Measurements from ENCODE around the gene TIGD1. TPM values are rescaled to one million over a fixed set of nuclear protein-coding genes. Genes with fewer than 3 reads are reported as not detected.

TIGD1 gene
- total RNA-seq, 1 experiment from 2014 or later = 14.9 TPM

DNA sequence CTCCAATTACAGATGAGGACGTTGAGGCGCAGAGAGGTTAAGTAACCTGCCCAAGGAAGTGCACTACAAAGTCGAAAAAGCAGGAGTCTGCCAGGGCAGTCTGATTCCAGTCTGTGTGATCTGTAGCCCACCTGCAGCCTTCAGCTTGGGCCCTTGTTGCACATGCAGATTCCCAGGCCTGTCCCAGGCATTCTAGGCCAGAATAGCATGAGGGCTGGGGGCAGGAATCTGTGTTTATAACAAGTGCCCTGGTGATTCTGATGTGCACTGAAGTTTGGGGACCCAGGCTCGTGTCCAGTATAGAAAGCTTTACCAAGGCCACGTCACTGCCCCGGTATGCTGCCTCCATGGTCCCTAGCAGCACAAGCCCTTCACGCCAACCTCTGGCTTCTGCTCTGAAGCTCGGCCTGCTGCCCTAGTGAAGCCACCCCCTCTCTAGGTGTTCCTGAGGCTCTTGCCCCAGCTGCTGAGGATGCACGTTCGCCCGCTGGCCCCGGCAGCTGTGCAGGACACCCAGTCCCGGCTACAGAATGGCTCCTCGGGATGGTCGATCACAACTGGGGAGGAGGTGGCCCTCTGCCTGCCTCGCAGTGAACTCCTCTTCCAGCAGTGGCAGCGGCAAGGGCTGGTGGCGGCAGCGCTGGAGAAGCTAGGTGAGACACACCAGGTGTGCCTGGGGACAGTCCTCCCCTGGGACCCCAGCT lies 6.3 kb downstream of the TIGD1 start:
- no peak overlapping the region for H3K27ac Mint-ChIP-seq (ENCODE audit: unreplicated experiment)
- H3K9me3 Mint-ChIP-seq (ENCODE audit: low read depth, unreplicated experiment) = peaks cover 2% of the 10 kb centered on the region
- no peak for DNase-seq
- peaks cover 5% of the 10 kb centered on the region for H3K27me3 Mint-ChIP-seq (ENCODE audit: unreplicated experiment)
- H3K4me1 Mint-ChIP-seq (ENCODE audit: low read depth, unreplicated experiment) = peaks cover 11% of the 10 kb centered on the region
- TF ChIP-seq, protein P1, sequence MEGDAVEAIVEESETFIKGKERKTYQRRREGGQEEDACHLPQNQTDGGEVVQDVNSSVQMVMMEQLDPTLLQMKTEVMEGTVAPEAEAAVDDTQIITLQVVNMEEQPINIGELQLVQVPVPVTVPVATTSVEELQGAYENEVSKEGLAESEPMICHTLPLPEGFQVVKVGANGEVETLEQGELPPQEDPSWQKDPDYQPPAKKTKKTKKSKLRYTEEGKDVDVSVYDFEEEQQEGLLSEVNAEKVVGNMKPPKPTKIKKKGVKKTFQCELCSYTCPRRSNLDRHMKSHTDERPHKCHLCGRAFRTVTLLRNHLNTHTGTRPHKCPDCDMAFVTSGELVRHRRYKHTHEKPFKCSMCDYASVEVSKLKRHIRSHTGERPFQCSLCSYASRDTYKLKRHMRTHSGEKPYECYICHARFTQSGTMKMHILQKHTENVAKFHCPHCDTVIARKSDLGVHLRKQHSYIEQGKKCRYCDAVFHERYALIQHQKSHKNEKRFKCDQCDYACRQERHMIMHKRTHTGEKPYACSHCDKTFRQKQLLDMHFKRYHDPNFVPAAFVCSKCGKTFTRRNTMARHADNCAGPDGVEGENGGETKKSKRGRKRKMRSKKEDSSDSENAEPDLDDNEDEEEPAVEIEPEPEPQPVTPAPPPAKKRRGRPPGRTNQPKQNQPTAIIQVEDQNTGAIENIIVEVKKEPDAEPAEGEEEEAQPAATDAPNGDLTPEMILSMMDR (IDR thresholded peaks at IDR 0.05; ENCODE audit: unreplicated experiment) = no peak
- CTCF ChIA-PET = no interaction called here
- intact Hi-C loops (cut with micrococcal nuclease; ENCODE audit: unreplicated experiment) = no loop called here
- no peak overlapping the region for H3K4me3 Mint-ChIP-seq (ENCODE audit: low read depth, unreplicated experiment)
- BruUV-seq (replicated peaks) = no TSS peak
- peaks cover 30% of the 10 kb centered on the region for H3K36me3 Mint-ChIP-seq (ENCODE audit: insufficient read depth, unreplicated experiment)

DNA sequence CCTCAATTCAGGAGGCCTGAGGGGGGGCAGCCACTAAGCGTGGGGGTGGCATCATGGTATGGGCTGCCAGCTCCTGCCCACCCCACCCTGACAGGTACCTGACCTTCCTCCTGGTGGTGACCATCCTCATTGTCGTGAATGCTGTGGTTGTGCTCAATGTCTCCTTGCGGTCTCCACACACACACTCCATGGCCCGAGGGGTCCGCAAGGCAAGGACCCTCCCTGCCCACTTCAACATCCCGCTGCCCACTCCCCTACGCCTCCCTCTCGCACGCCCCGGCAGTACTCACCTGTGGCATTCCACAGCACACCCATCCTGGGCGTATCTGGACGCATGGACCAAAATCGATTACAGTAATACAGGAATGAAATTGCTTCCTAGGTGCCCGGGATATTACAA lies 6.9 kb downstream of the TIGD1 start:
- H3K36me3 Mint-ChIP-seq (ENCODE audit: insufficient read depth, unreplicated experiment) = peaks cover 28% of the 10 kb centered on the region
- CTCF ChIA-PET = no interaction called here
- H3K4me3 Mint-ChIP-seq (ENCODE audit: low read depth, unreplicated experiment) = no peak overlapping the region
- intact Hi-C loops (cut with micrococcal nuclease; ENCODE audit: unreplicated experiment) = no loop called here
- no peak for DNase-seq
- H3K9me3 Mint-ChIP-seq (ENCODE audit: low read depth, unreplicated experiment) = peaks cover 1% of the 10 kb centered on the region
- TF ChIP-seq, protein P1 (IDR thresholded peaks at IDR 0.05; ENCODE audit: unreplicated experiment) = no peak
- peaks cover 10% of the 10 kb centered on the region for H3K27me3 Mint-ChIP-seq (ENCODE audit: unreplicated experiment)
- BruUV-seq (replicated peaks) = no TSS peak
- no peak overlapping the region for H3K27ac Mint-ChIP-seq (ENCODE audit: unreplicated experiment)
- peaks cover 5% of the 10 kb centered on the region for H3K4me1 Mint-ChIP-seq (ENCODE audit: low read depth, unreplicated experiment)

DNA sequence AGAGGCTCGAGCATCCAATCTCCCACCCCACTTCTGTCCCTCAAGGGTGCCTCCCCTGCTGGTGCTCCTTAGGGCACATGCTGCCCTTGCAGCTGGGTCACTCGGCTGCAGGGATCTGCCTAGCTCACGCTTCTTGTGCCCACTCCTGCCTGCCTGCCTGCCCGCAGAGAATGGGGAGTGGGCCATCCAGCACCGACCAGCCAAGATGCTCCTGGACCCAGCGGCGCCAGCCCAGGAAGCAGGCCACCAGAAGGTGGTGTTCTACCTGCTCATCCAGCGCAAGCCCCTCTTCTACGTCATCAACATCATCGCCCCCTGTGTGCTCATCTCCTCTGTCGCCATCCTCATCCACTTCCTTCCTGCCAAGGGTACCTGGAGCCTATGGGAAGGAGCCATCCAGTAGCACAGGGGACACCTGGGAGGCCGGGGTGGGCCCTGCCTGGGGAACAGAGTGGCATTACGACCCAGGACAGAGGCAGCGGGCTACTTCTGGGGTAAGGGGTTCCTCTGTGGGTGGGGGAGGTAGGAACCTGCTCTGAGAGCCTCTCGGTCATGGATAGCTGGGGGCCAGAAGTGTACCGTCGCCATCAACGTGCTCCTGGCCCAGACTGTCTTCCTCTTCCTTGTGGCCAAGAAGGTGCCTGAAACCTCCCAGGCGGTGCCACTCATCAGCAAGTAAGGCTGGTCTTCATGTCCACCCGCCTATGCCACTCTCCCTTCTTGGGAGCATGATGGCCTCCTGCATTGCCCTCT lies 7.5 kb downstream of the TIGD1 start:
- CTCF ChIA-PET = no interaction called here
- DNase-seq = no peak
- intact Hi-C loops (cut with micrococcal nuclease; ENCODE audit: unreplicated experiment) = no loop called here
- no peak overlapping the region for H3K4me3 Mint-ChIP-seq (ENCODE audit: low read depth, unreplicated experiment)
- H3K27me3 Mint-ChIP-seq (ENCODE audit: unreplicated experiment) = peaks cover 16% of the 10 kb centered on the region
- TF ChIP-seq, protein P1 (IDR thresholded peaks at IDR 0.05; ENCODE audit: unreplicated experiment) = no peak
- H3K36me3 Mint-ChIP-seq (ENCODE audit: insufficient read depth, unreplicated experiment) = peaks cover 25% of the 10 kb centered on the region
- no peaks in the 10 kb centered on the region for H3K9me3 Mint-ChIP-seq (ENCODE audit: low read depth, unreplicated experiment)
- peak overlapping the region; percentile 54 for H3K27ac Mint-ChIP-seq (ENCODE audit: unreplicated experiment)
- no peaks in the 10 kb centered on the region for H3K4me1 Mint-ChIP-seq (ENCODE audit: low read depth, unreplicated experiment)
- BruUV-seq (replicated peaks) = no TSS peak

- H3K9me3 Mint-ChIP-seq (ENCODE audit: low read depth, unreplicated experiment) = no peaks in the 10 kb centered on the region
- H3K27me3 Mint-ChIP-seq (ENCODE audit: unreplicated experiment) = peaks cover 24% of the 10 kb centered on the region
- DNase-seq = no peak
- H3K4me1 Mint-ChIP-seq (ENCODE audit: low read depth, unreplicated experiment) = no peaks in the 10 kb centered on the region
- peak overlapping the region; percentile 54 for H3K27ac Mint-ChIP-seq (ENCODE audit: unreplicated experiment)
- no TSS peak for BruUV-seq (replicated peaks)
- CTCF ChIA-PET = no interaction called here
- peaks cover 23% of the 10 kb centered on the region for H3K36me3 Mint-ChIP-seq (ENCODE audit: insufficient read depth, unreplicated experiment)
- intact Hi-C loops (cut with micrococcal nuclease; ENCODE audit: unreplicated experiment) = no loop called here
- TF ChIP-seq, protein P1 (IDR thresholded peaks at IDR 0.05; ENCODE audit: unreplicated experiment) = no peak
- no peak overlapping the region for H3K4me3 Mint-ChIP-seq (ENCODE audit: low read depth, unreplicated experiment)
Measured at GRCh38 chr2:232541961-232542714, 8.2 kb downstream of the TIGD1 start.
